Type B pancreatic cell (in vitro differentiated cells): Measurements from ENCODE around the gene RAMP1. TPM values are rescaled to one million over a fixed set of nuclear protein-coding genes. Genes with fewer than 3 reads are reported as not detected.
"Not testable (repeated sequence)": the region's sequence is repeated elsewhere in the genome, so short reads cannot be mapped to it uniquely, and the experiment has no call there.

Experiments used
- DNase-seq: peaks from one replicate; pipeline ENCODE4 v3.0.0; 2021; ENCODE audit warnings: mixed read lengths; ENCODE audit not compliant: unreplicated experiment; ENCODE audit errors: extremely low spot score
- H3K27ac Mint-ChIP-seq: 2 replicates; pipeline ENCODE4 v1.8.0; 2021; ENCODE audit warnings: mild to moderate bottlenecking, mixed read lengths
- H3K27me3 Mint-ChIP-seq: 2 replicates; pipeline ENCODE4 v1.8.0; 2021; ENCODE audit warnings: mixed read lengths
- H3K36me3 Mint-ChIP-seq: 2 replicates; pipeline ENCODE4 v1.8.0; 2021; ENCODE audit warnings: mixed read lengths
- H3K4me1 Mint-ChIP-seq: one replicate; pipeline ENCODE4 v1.8.0; 2021; ENCODE audit warnings: mixed read lengths; ENCODE audit not compliant: unreplicated experiment
- H3K4me3 Mint-ChIP-seq: 2 replicates; pipeline ENCODE4 v1.8.0; 2021; ENCODE audit warnings: mild to moderate bottlenecking, mixed read lengths
- H3K9me3 Mint-ChIP-seq: 2 replicates; pipeline ENCODE4 v1.8.0; 2021; ENCODE audit warnings: mixed read lengths
- CTCF ChIP-seq: fragments of 200-600 bp; sonication (generic); conservative IDR thresholded peaks from 2 replicates; pipeline ENCODE4 v1.5.0; 2021; ENCODE audit warnings: antibody characterized with exemption, mild to moderate bottlenecking
- total RNA-seq: library from RNA; stranded (reverse); gene quantifications from 2 replicates; pipeline ENCODE4 v1.2.1, GENCODE V29; 2021; ENCODE audit warnings: low replicate concordance

Gene RAMP1
- total RNA-seq, 1 donor from 2014 or later = 11.3 TPM

DNA sequence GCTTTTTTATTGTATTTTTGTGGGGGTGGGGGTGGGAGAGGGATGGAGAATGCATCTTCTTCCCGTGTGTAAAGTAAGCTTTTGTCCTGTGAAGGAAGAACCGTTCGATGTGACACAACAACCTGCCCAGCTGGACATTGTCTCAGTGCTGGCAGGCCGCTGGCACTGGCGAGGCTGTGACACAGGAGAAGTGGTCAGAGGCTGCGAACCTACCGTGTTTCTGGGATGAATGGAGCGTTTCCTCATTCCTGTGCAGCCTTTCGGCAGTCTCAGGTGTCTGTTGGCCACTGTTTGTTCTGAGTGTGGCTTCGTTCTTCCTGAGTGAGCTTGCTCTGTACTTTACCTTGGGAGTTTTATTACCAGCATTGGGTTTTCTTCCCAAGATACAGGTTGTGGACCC lies 8.0 kb downstream of the RAMP1 start:
- no peak for DNase-seq
- H3K9me3 Mint-ChIP-seq = no peaks in the 10 kb centered on the region
- H3K27me3 Mint-ChIP-seq = peaks cover 17% of the 10 kb centered on the region
- TF ChIP-seq CTCF = no peak
- no peak overlapping the region for H3K4me3 Mint-ChIP-seq
- peaks cover 28% of the 10 kb centered on the region for H3K4me1 Mint-ChIP-seq
- H3K27ac Mint-ChIP-seq = no peak overlapping the region
- H3K36me3 Mint-ChIP-seq = peaks cover 3% of the 10 kb centered on the region

GRCh38 chr2:237868074-237868473 lies 8.7 kb downstream of the RAMP1 start:
- DNase-seq, H3K9me3 Mint-ChIP-seq, H3K36me3 Mint-ChIP-seq, H3K4me3 Mint-ChIP-seq, H3K27ac Mint-ChIP-seq: not testable (repeated sequence)
- H3K4me1 Mint-ChIP-seq = peaks cover 28% of the 10 kb centered on the region
- peaks cover 17% of the 10 kb centered on the region for H3K27me3 Mint-ChIP-seq

GRCh38 chr2:237868631-237869342 lies 9.4 kb downstream of the RAMP1 start:
- Mint-ChIP-seq H3K27ac (no peak overlapping the region), H3K36me3 (peaks cover 3% of the 10 kb centered on the region), H3K9me3 (no peaks in the 10 kb centered on the region), H3K4me3 (no peak overlapping the region), H3K27me3 (peaks cover 17% of the 10 kb centered on the region), H3K4me1 (peaks cover 33% of the 10 kb centered on the region)
- no peak for DNase-seq
- TF ChIP-seq CTCF = no peak

DNA sequence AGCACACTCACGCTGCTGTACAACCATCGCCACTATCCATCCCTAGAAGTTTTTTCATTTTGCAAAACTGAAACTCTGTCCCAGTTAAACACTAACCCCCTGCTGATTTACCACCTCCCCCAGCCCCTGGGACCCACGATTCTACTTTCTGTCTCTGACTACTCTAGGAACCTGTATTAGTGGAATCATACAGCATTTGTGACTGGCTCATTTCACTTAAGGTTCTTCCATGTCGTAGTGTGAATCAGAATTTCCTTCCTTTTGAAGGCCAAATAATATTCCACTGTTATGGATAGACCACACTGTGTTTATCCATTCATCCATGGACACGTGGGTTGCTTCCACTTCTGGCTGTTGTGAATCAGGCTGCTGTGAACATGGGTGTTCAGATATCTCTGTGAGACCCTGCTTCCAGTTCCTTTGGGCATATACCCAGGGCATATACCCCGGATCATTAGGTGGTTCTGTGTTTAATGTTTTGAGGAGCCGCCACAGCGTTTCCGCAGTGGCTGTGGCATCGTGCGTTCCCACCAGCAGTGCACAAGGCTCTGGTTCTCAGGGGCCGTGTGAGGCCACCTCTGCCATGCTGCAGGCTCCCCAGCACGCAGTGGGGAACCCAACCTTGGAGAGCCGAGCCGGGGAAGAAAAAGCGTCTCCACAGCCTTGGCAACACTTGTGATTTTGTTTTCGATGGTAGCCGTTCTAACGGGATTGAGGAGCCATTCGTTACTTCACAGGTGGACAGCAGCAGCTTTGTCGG lies 10.1 kb downstream of the RAMP1 start:
- DNase-seq = no peak
- peaks cover 3% of the 10 kb centered on the region for H3K36me3 Mint-ChIP-seq
- no peak for TF ChIP-seq CTCF
- H3K4me3 Mint-ChIP-seq = no peak overlapping the region
- no peaks in the 10 kb centered on the region for H3K9me3 Mint-ChIP-seq
- H3K4me1 Mint-ChIP-seq = peaks cover 33% of the 10 kb centered on the region
- H3K27ac Mint-ChIP-seq = no peak overlapping the region
- peaks cover 17% of the 10 kb centered on the region for H3K27me3 Mint-ChIP-seq

DNA sequence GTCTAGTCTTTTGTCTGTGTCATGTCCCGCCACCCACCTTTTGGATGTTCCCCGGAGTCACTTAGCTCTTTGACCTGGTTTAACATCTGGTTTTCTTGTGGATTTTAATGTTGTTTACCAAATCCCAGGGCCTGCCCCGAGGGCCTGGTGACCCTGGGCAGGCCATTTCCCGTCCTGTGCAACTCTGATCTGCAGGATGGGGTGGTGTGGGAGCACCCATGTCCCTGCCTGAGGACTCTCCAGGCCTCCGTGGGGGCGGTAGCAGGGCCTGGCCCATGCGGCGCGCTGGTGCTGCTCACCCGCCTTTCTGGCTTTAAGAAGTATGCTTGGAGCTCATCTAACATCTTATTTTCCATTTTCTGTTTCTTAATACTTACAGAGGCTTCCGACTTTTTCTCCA lies 10.7 kb downstream of the RAMP1 start:
- peaks cover 3% of the 10 kb centered on the region for H3K36me3 Mint-ChIP-seq
- H3K4me1 Mint-ChIP-seq = peaks cover 28% of the 10 kb centered on the region
- no peak for TF ChIP-seq CTCF

More for the DNA sequence above, 10.7 kb downstream of the RAMP1 start:
- no peak for DNase-seq
- Mint-ChIP-seq H3K27ac (no peak overlapping the region), H3K4me3 (no peak overlapping the region), H3K9me3 (no peaks in the 10 kb centered on the region), H3K27me3 (peaks cover 13% of the 10 kb centered on the region)
